Keratinocyte (primary cell): ENCODE results near the gene ASB4. TPM values are rescaled to one million over a fixed set of nuclear protein-coding genes. Genes with fewer than 3 reads are reported as not detected.

Experiments used
- DNase-seq: peaks from one replicate; pipeline ENCODE4 v3.0.0-alpha.2; 2011; ENCODE audit warnings: low read depth, missing footprints, low spot score
- FAIRE-seq: peaks from 2 replicates; lab custom pipeline; 2011; peaks lifted over from hg19 to GRCh38; lab: Jason Lieb, UNC
- H2AFZ ChIP-seq: 2 replicates; pipeline ENCODE4 v1.6.0; 2012; ENCODE audit warnings: low read length, control low read depth, inconsistent platforms; ENCODE audit not compliant: control insufficient read depth
- H3K27ac ChIP-seq: 2 replicates; pipeline ENCODE4 v1.5.1; 2011; ENCODE audit warnings: low read length; ENCODE audit not compliant: control insufficient read depth, insufficient read depth
- H3K27me3 ChIP-seq: 3 replicates; pipeline ENCODE4 v1.6.0; 2011; ENCODE audit warnings: low read length; ENCODE audit not compliant: control insufficient read depth, insufficient read depth; ENCODE audit errors: extremely low read depth
- H3K36me3 ChIP-seq, 2 experiments: 2 replicates in 1 of 2; 3 replicates in 1 of 2; pipeline ENCODE4 v1.5.1; 2011; ENCODE audit warnings: low read length in 2 of 2, mild to moderate bottlenecking in 1 of 2; ENCODE audit not compliant: control insufficient read depth in 2 of 2, insufficient read depth in 2 of 2; ENCODE audit errors: extremely low read depth in 1 of 2
- H3K4me1 ChIP-seq: 3 replicates; pipeline ENCODE4 v1.5.1; 2011; ENCODE audit warnings: low read length; ENCODE audit not compliant: control insufficient read depth, insufficient read depth; ENCODE audit errors: extremely low read depth
- H3K4me2 ChIP-seq: 3 replicates; pipeline ENCODE4 v1.6.0; 2011; ENCODE audit warnings: low read depth, low read length; ENCODE audit not compliant: control insufficient read depth, insufficient read depth; ENCODE audit errors: extremely low read depth
- H3K4me3 ChIP-seq, 3 experiments: fragments of 200-600 bp in 1 of 3; sonication (generic) in 1 of 3; 2 replicates in 2 of 3; 3 replicates in 1 of 3; pipeline ENCODE4 v1.5.1; 2011 to 2016; ENCODE audit warnings: low read length in 3 of 3, mild to moderate bottlenecking in 3 of 3, control low read depth in 2 of 3, inconsistent platforms in 1 of 3, low read depth in 1 of 3, mixed read lengths in 1 of 3, mixed run types in 1 of 3, moderate library complexity in 1 of 3; ENCODE audit not compliant: control insufficient read depth in 2 of 3, insufficient read depth in 2 of 3; ENCODE audit errors: extremely low read depth in 1 of 3
- H3K79me2 ChIP-seq: 2 replicates; pipeline ENCODE4 v1.6.0; 2012; ENCODE audit warnings: low read length; ENCODE audit not compliant: control insufficient read depth, insufficient read depth
- H3K9ac ChIP-seq: 3 replicates; pipeline ENCODE4 v1.6.0; 2011; ENCODE audit warnings: low read length; ENCODE audit not compliant: control insufficient read depth, insufficient read depth; ENCODE audit errors: extremely low read depth
- H3K9me1 ChIP-seq: 3 replicates; pipeline ENCODE4 v1.6.0; 2011; ENCODE audit warnings: low read length; ENCODE audit not compliant: control insufficient read depth, insufficient read depth; ENCODE audit errors: extremely low read depth
- H3K9me3 ChIP-seq: 2 replicates; pipeline ENCODE4 v1.5.1; 2012; ENCODE audit warnings: low read depth, low read length; ENCODE audit not compliant: control insufficient read depth
- H4K20me1 ChIP-seq: 3 replicates; pipeline ENCODE4 v1.6.0; 2011; ENCODE audit warnings: low read length; ENCODE audit not compliant: control insufficient read depth, insufficient read depth; ENCODE audit errors: extremely low read depth
- EZH2 ChIP-seq: IDR thresholded peaks from one replicate; pipeline ENCODE4 v1.6.1; 2012; ENCODE audit warnings: inconsistent platforms, mild to moderate bottlenecking, low read length, moderate library complexity
- dilution Hi-C: fragments of 300-500 bp; cut with MboI; formaldehyde crosslinking; loops from one replicate; pipeline ENCODE4 v1.7.0; 2020; ENCODE audit warnings: low sequenced_read_pairs; ENCODE audit not compliant: extremely low pct_ligation_motif_present
- polyA plus RNA-seq, 5 experiments: library from polyadenylated mRNA; depleted of rRNA in 3 of 5; stranded (reverse) in 3 of 5; stranded (forward) in 1 of 5; unstranded in 1 of 5; fragments of >200 nt; gene quantifications; 1 replicate in 1 of 5; 2 replicates in 3 of 5; 3 replicates in 1 of 5; pipeline versions ENCODE4 v1.2.1 to v1.2.3, GENCODE V29; 2011 to 2012; ENCODE audit warnings: missing spikeins in 2 of 5, low read depth in 1 of 5, low replicate concordance in 1 of 5
- TF ChIP-seq, protein P1 (sequence below), 3 experiments: IDR thresholded peaks in 1 of 3; conservative IDR thresholded peaks in 1 of 3; optimal IDR thresholded peaks in 1 of 3; 2 replicates in 2 of 3; 3 replicates in 1 of 3; pipeline versions ENCODE3 to v1.5.1; 2011; ENCODE audit warnings: low read length in 3 of 3, mild to moderate bottlenecking in 3 of 3, moderate library complexity in 2 of 3, control low read depth in 1 of 3, inconsistent platforms in 1 of 3; ENCODE audit not compliant: insufficient read depth in 2 of 3; ENCODE audit errors: extremely low read depth in 1 of 3

Gene ASB4
- polyA plus RNA-seq, 1 donor (not counting 4 experiments of a cell fraction or from before 2014, with no cell fraction given): not detected

DNA sequence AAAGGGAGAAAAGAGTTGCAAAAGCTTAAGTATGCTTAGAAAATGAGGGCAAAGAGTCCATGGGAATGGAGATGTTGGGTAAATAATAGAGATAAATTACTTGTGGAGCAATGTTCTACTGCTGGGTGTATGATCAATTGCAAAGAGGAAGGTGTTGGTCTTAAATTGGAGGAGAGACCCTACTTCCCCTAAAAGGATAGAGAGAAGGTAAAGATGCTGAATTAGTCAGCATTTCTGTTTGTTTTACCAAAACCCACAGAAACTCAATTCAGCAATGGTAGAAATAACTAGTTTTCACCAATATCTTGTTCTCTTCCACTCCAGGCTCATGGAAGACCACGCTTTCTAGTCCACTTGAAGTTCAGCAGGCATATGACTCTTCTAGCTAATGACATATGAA is 32.1 kb downstream of the ASB4 start:
- no peaks in the 10 kb centered on the region for H3K79me2 ChIP-seq
- no peak overlapping the region for H2AFZ ChIP-seq
- H3K9ac ChIP-seq: no peak overlapping the region
- dilution Hi-C loops: loop anchor here (25.0 kb wide), 1 partner anchor 169 kb away; no protein-coding TSS in a partner anchor
- H3K27me3 ChIP-seq: no peaks in the 10 kb centered on the region
- no peak for TF ChIP-seq EZH2
- TF ChIP-seq, protein P1, sequence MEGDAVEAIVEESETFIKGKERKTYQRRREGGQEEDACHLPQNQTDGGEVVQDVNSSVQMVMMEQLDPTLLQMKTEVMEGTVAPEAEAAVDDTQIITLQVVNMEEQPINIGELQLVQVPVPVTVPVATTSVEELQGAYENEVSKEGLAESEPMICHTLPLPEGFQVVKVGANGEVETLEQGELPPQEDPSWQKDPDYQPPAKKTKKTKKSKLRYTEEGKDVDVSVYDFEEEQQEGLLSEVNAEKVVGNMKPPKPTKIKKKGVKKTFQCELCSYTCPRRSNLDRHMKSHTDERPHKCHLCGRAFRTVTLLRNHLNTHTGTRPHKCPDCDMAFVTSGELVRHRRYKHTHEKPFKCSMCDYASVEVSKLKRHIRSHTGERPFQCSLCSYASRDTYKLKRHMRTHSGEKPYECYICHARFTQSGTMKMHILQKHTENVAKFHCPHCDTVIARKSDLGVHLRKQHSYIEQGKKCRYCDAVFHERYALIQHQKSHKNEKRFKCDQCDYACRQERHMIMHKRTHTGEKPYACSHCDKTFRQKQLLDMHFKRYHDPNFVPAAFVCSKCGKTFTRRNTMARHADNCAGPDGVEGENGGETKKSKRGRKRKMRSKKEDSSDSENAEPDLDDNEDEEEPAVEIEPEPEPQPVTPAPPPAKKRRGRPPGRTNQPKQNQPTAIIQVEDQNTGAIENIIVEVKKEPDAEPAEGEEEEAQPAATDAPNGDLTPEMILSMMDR (optimal IDR thresholded peaks at IDR 0.05 in 1 of 3, IDR thresholded peaks at IDR 0.05 in 1 of 3, conservative IDR thresholded peaks at IDR 0.05 in 1 of 3; ENCODE audit: extremely low read depth in 1 of 3, insufficient read depth in 2 of 3, low read length in 3 of 3): no peak
- no peaks in the 10 kb centered on the region for H4K20me1 ChIP-seq
- H3K4me1 ChIP-seq: no peaks in the 10 kb centered on the region
- H3K4me3 ChIP-seq: no peak overlapping the region
- no peaks in the 10 kb centered on the region for H3K9me3 ChIP-seq
- FAIRE-seq (no peak), DNase-seq (no peak)
- no peaks in the 10 kb centered on the region for H3K36me3 ChIP-seq
- H3K27ac ChIP-seq: no peak overlapping the region
- H3K4me2 ChIP-seq: no peak overlapping the region
- no peaks in the 10 kb centered on the region for H3K9me1 ChIP-seq

DNA sequence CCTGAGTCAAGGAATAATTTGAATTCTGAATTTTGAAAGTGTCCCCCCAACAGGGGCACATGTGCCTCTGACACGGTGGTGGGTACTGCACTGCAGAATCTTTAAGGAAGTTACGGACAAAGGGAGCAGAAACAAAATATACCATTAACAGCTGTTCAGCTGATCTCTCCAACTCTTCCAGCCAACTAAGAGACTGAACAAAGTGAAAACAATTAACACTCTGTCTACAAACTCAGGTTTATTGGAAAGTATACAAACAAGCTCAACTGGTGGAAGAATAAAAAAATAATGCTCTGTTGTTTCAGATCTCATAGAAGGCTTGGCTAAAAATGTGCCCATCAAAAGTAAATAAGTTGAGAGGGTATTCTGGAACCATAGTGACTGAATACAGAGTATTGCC is 34.4 kb downstream of the ASB4 start:
- Histone ChIP-seq H4K20me1 (no peaks in the 10 kb centered on the region), H3K27me3 (no peaks in the 10 kb centered on the region), H3K9ac (no peak overlapping the region), H3K4me2 (no peak overlapping the region), H3K79me2 (no peaks in the 10 kb centered on the region), H2AFZ (no peak overlapping the region), H3K36me3 (no peaks in the 10 kb centered on the region), H3K4me1 (no peaks in the 10 kb centered on the region), H3K9me1 (no peaks in the 10 kb centered on the region), H3K9me3 (no peaks in the 10 kb centered on the region), H3K4me3 (no peak overlapping the region), H3K27ac (no peak overlapping the region)
- dilution Hi-C loops: loop anchor here (25.0 kb wide), 1 partner anchor 167 kb away; no protein-coding TSS in a partner anchor
- FAIRE-seq (no peak), DNase-seq (no peak)
- no peak for TF ChIP-seq EZH2
- TF ChIP-seq, protein P1 (optimal IDR thresholded peaks at IDR 0.05 in 1 of 3, IDR thresholded peaks at IDR 0.05 in 1 of 3, conservative IDR thresholded peaks at IDR 0.05 in 1 of 3; ENCODE audit: extremely low read depth in 1 of 3, insufficient read depth in 2 of 3, low read length in 3 of 3): no peak
